ENCODE measurements around the gene SUSD6. TPM values are rescaled to one million over a fixed set of nuclear protein-coding genes. Genes with fewer than 3 reads are reported as not detected.

SUSD6 gene
- total RNA-seq: 63.2 TPM

GRCh38 chr14:69611172-69612013, at the start of gene SUSD6:
SUSD6 (plus strand) TSS chr14:69611596; CDS start chr14:69658593, 46,997 bp downstream.
- Histone ChIP-seq H3K4me3 (ENCODE audit: low read length) (peak within 1 kb of the TSS; percentile 78), H3K4me1 (ENCODE audit: insufficient read depth, low read length) (peaks cover 53% of the 10 kb centered on the region), H3K27me3 (ENCODE audit: insufficient read depth, low read length) (no peaks in the 10 kb centered on the region), H3K9me3 (ENCODE audit: low read depth, low read length) (no peaks in the 10 kb centered on the region)

- no peaks in the 10 kb centered on the region for H3K9me3 ChIP-seq (ENCODE audit: low read depth, low read length)
- H3K4me1 ChIP-seq (ENCODE audit: insufficient read depth, low read length): no peaks in the 10 kb centered on the region
- no peak overlapping the region for H3K4me3 ChIP-seq (ENCODE audit: low read length)
These were observed 49.5 kb upstream of the SUSD6 start for GRCh38 chr14:69561893-69562292.

GRCh38 chr14:69567563-69567962, 43.8 kb upstream of the SUSD6 start:
- Histone ChIP-seq H3K4me1 (ENCODE audit: insufficient read depth, low read length) (peaks cover 9% of the 10 kb centered on the region), H3K27me3 (ENCODE audit: insufficient read depth, low read length) (peaks cover 68% of the 10 kb centered on the region), H3K4me3 (ENCODE audit: low read length) (no peak overlapping the region), H3K9me3 (ENCODE audit: low read depth, low read length) (no peaks in the 10 kb centered on the region)

More at GRCh38 chr14:69561893-69562292, 49.5 kb upstream of the SUSD6 start:
- H3K27me3 ChIP-seq (ENCODE audit: insufficient read depth, low read length): peaks cover 30% of the 10 kb centered on the region

GRCh38 chr14:69569859-69570258, 41.5 kb upstream of the SUSD6 start:
- no peak overlapping the region for H3K4me3 ChIP-seq (ENCODE audit: low read length)
- H3K4me1 ChIP-seq (ENCODE audit: insufficient read depth, low read length): peaks cover 28% of the 10 kb centered on the region
- no peaks in the 10 kb centered on the region for H3K9me3 ChIP-seq (ENCODE audit: low read depth, low read length)
- H3K27me3 ChIP-seq (ENCODE audit: insufficient read depth, low read length): peaks cover 74% of the 10 kb centered on the region

GRCh38 chr14:69570836-69571330, 40.5 kb upstream of the SUSD6 start:
- Histone ChIP-seq H3K27me3 (ENCODE audit: insufficient read depth, low read length) (peaks cover 83% of the 10 kb centered on the region), H3K4me3 (ENCODE audit: low read length) (no peak overlapping the region), H3K4me1 (ENCODE audit: insufficient read depth, low read length) (peaks cover 28% of the 10 kb centered on the region), H3K9me3 (ENCODE audit: low read depth, low read length) (no peaks in the 10 kb centered on the region)

GRCh38 chr14:69571449-69572029, 39.9 kb upstream of the SUSD6 start:
- H3K27me3 ChIP-seq (ENCODE audit: insufficient read depth, low read length): peaks cover 88% of the 10 kb centered on the region
- H3K4me3 ChIP-seq (ENCODE audit: low read length): no peak overlapping the region
- no peaks in the 10 kb centered on the region for H3K9me3 ChIP-seq (ENCODE audit: low read depth, low read length)
- peaks cover 28% of the 10 kb centered on the region for H3K4me1 ChIP-seq (ENCODE audit: insufficient read depth, low read length)

- Histone ChIP-seq H3K9me3 (ENCODE audit: low read depth, low read length) (no peaks in the 10 kb centered on the region), H3K4me3 (ENCODE audit: low read length) (no peak overlapping the region), H3K27me3 (ENCODE audit: insufficient read depth, low read length) (peaks cover 88% of the 10 kb centered on the region), H3K4me1 (ENCODE audit: insufficient read depth, low read length) (peaks cover 28% of the 10 kb centered on the region)
These were observed 39.2 kb upstream of the SUSD6 start for GRCh38 chr14:69572030-69572840.

GRCh38 chr14:69572841-69573135, 38.6 kb upstream of the SUSD6 start:
- Histone ChIP-seq H3K9me3 (ENCODE audit: low read depth, low read length) (no peaks in the 10 kb centered on the region), H3K4me1 (ENCODE audit: insufficient read depth, low read length) (peaks cover 28% of the 10 kb centered on the region), H3K4me3 (ENCODE audit: low read length) (no peak overlapping the region), H3K27me3 (ENCODE audit: insufficient read depth, low read length) (peaks cover 83% of the 10 kb centered on the region)

- H3K4me3 ChIP-seq (ENCODE audit: low read length): no peak overlapping the region
- H3K9me3 ChIP-seq (ENCODE audit: low read depth, low read length): no peaks in the 10 kb centered on the region
- peaks cover 28% of the 10 kb centered on the region for H3K4me1 ChIP-seq (ENCODE audit: insufficient read depth, low read length)
- H3K27me3 ChIP-seq (ENCODE audit: insufficient read depth, low read length): peaks cover 79% of the 10 kb centered on the region
These were observed 38.1 kb upstream of the SUSD6 start for GRCh38 chr14:69573205-69573830.

GRCh38 chr14:69573831-69574262, 37.5 kb upstream of the SUSD6 start:
- H3K27me3 ChIP-seq (ENCODE audit: insufficient read depth, low read length): peaks cover 75% of the 10 kb centered on the region
- H3K4me1 ChIP-seq (ENCODE audit: insufficient read depth, low read length): peaks cover 28% of the 10 kb centered on the region
- H3K4me3 ChIP-seq (ENCODE audit: low read length): no peak overlapping the region
- H3K9me3 ChIP-seq (ENCODE audit: low read depth, low read length): no peaks in the 10 kb centered on the region

- peaks cover 69% of the 10 kb centered on the region for H3K27me3 ChIP-seq (ENCODE audit: insufficient read depth, low read length)
- H3K9me3 ChIP-seq (ENCODE audit: low read depth, low read length): no peaks in the 10 kb centered on the region
- peak within 1 kb of the TSS; percentile 12 for H3K4me3 ChIP-seq (ENCODE audit: low read length)
- peaks cover 28% of the 10 kb centered on the region for H3K4me1 ChIP-seq (ENCODE audit: insufficient read depth, low read length)
These were observed 37.0 kb upstream of the SUSD6 start, which contains the start of gene CCDC177 for GRCh38 chr14:69574263-69574953. CCDC177 (minus strand) TSS chr14:69574871; CDS start chr14:69573622, 1,249 bp downstream.

GRCh38 chr14:69574954-69575295, 36.5 kb upstream of the SUSD6 start:
- H3K9me3 ChIP-seq (ENCODE audit: low read depth, low read length): no peaks in the 10 kb centered on the region
- H3K4me1 ChIP-seq (ENCODE audit: insufficient read depth, low read length): peaks cover 28% of the 10 kb centered on the region
- no peak overlapping the region for H3K4me3 ChIP-seq (ENCODE audit: low read length)
- peaks cover 64% of the 10 kb centered on the region for H3K27me3 ChIP-seq (ENCODE audit: insufficient read depth, low read length)

GRCh38 chr14:69579476-69579875, 31.9 kb upstream of the SUSD6 start:
- Histone ChIP-seq H3K4me1 (ENCODE audit: insufficient read depth, low read length) (peaks cover 2% of the 10 kb centered on the region), H3K27me3 (ENCODE audit: insufficient read depth, low read length) (peaks cover 24% of the 10 kb centered on the region), H3K9me3 (ENCODE audit: low read depth, low read length) (no peaks in the 10 kb centered on the region), H3K4me3 (ENCODE audit: low read length) (no peak overlapping the region)

- H3K9me3 ChIP-seq (ENCODE audit: low read depth, low read length): no peaks in the 10 kb centered on the region
- H3K27me3 ChIP-seq (ENCODE audit: insufficient read depth, low read length): peaks cover 18% of the 10 kb centered on the region
- H3K4me1 ChIP-seq (ENCODE audit: insufficient read depth, low read length): no peaks in the 10 kb centered on the region
- H3K4me3 ChIP-seq (ENCODE audit: low read length): no peak overlapping the region
These were observed 31.3 kb upstream of the SUSD6 start for GRCh38 chr14:69580009-69580577.
